Transverse colon (tissue), 3 donors: ENCODE measurements around the gene TCERG1L.

Source experiments
- CTCF ChIP-seq, 5 experiments: fragments of 200-600 bp in 3 of 5; fragments of 450-650 bp in 2 of 5; sonication (generic) in 3 of 5; IDR thresholded peaks; 1 replicate in 2 of 5; 2 replicates in 3 of 5; pipeline ENCODE4 v1.5.1; 2016 to 2017; ENCODE audit warnings: antibody characterized with exemption in 5 of 5, inconsistent platforms in 3 of 5, mild to moderate bottlenecking in 2 of 5, moderate library complexity in 1 of 5
- EP300 ChIP-seq: sonication (generic); formaldehyde crosslinking; IDR thresholded peaks from one replicate; pipeline ENCODE4 v1.6.1; 2017; ENCODE audit warnings: antibody characterized with exemption, low read depth

GRCh38 chr10:131310551-131311401, 745 bp downstream of the TCERG1L start:
- no peak for TF ChIP-seq EP300
- no peak for TF ChIP-seq CTCF (IDR thresholded peaks at IDR 0.05)
